ENCODE measurements around the gene TEX264. TPM values are rescaled to one million over a fixed set of nuclear protein-coding genes. Genes with fewer than 3 reads are reported as not detected.

TEX264 gene
- total RNA-seq, 4 donors from 2014 or later: 48.0 to 73.8 (median 65.4) TPM

DNA sequence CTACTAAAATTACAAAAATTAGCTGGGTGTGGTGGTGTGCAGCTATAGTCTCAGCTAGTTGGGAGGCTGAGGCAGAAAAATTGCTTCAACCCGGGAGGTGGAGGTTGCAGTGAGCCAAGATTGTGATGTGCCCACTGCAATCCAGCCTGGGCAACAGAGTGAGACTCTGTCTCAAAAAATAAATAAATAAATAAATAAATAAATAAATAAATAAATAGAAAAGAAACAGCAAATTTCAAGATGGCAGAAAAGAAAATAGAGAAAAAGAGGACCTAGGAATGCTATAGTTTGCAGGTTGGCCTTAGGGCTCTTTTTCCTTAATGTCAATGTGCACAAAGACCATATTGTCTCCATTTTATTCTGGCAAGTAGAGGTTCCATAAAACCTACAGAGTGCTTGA, 79.8 kb downstream of the TEX264 start:
- Histone ChIP-seq H3K9me3 (no peaks in the 10 kb centered on the region), H3K4me1 (no peaks in the 10 kb centered on the region), H3K27ac (replicated peaks in 1 of 4) (no peak overlapping the region), H3K4me3 (no peak overlapping the region), H3K36me3 (no peaks in the 10 kb centered on the region), H3K27me3 (no peaks in the 10 kb centered on the region)
- intact Hi-C loops (cut with DNase I): no loop called here
- no peak for DNase-seq (ENCODE audit: extremely low spot score)
- TF ChIP-seq POLR2AphosphoS5 (IDR thresholded peaks at IDR 0.05): no peak
- TF ChIP-seq POLR2A (IDR thresholded peaks at IDR 0.05; ENCODE audit: low read depth): no peak
- TF ChIP-seq, protein P1, sequence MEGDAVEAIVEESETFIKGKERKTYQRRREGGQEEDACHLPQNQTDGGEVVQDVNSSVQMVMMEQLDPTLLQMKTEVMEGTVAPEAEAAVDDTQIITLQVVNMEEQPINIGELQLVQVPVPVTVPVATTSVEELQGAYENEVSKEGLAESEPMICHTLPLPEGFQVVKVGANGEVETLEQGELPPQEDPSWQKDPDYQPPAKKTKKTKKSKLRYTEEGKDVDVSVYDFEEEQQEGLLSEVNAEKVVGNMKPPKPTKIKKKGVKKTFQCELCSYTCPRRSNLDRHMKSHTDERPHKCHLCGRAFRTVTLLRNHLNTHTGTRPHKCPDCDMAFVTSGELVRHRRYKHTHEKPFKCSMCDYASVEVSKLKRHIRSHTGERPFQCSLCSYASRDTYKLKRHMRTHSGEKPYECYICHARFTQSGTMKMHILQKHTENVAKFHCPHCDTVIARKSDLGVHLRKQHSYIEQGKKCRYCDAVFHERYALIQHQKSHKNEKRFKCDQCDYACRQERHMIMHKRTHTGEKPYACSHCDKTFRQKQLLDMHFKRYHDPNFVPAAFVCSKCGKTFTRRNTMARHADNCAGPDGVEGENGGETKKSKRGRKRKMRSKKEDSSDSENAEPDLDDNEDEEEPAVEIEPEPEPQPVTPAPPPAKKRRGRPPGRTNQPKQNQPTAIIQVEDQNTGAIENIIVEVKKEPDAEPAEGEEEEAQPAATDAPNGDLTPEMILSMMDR (IDR thresholded peaks at IDR 0.05): no peak
- TF ChIP-seq EP300 (IDR thresholded peaks at IDR 0.05): no peak
- 91% methylated on average over 1 of the region's 1 CpG for WGBS

DNA sequence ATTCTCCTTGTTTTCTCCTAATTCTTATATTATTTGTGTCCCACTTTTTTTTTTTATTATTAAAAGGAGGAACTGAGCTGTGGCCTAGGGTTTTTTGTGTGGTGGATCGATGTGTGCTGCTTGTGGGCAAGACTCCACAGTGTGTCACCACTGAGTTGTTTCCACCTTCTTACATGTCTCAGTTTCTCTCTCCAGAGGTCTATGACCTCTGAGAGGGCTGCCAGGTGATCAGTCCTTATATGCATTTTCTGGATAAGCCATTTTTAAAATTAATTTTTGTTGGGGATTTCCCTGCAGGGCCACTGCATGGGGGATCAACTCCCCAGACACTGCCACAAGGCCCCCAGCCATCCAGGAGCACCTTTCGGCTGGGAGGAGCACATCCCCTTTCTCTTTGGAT, 80.2 kb downstream of the TEX264 start:
- no peaks in the 10 kb centered on the region for H3K9me3 ChIP-seq
- WGBS: 81% methylated on average over 2 of the region's 2 CpGs
- TF ChIP-seq, protein P1 (IDR thresholded peaks at IDR 0.05): no peak
- H3K27me3 ChIP-seq: no peaks in the 10 kb centered on the region
- no peak for DNase-seq (ENCODE audit: extremely low spot score)
- no peak overlapping the region for H3K4me3 ChIP-seq
- H3K36me3 ChIP-seq: no peaks in the 10 kb centered on the region
- intact Hi-C loops (cut with DNase I): no loop called here
- no peaks in the 10 kb centered on the region for H3K4me1 ChIP-seq
- H3K27ac ChIP-seq (replicated peaks in 1 of 4): no peak overlapping the region

Small RNA genes within 50 kb of the gene (small RNA-seq; reads per million reads assigned to genes)
- gene RNA5SP132: 5,186 to 12,198 (median 5,621) reads per million in 3 donors

Other genes starting within 250 kb of the TEX264 start
- gene DCAF1, start 171.2 kb upstream of the TEX264 start, total RNA-seq: 10 to 100 TPM; 18.3 to 24.7 (median 21.8) TPM
- 10 to 100 TPM; 18.2 to 25.3 (median 23.8) TPM for gene RAD54L2, start 132.5 kb upstream of the TEX264 start, total RNA-seq
- gene GRM2, start 35.8 kb downstream of the TEX264 start, total RNA-seq: under 1 TPM in 3 of 4 donors, not detected in 1; 0.11 to 0.83 (median 0.52) TPM
- not detected for gene IQCF6, start 108.0 kb downstream of the TEX264 start, total RNA-seq
- gene IQCF2, start 190.4 kb downstream of the TEX264 start, total RNA-seq: not detected
- gene IQCF5, start 204.3 kb downstream of the TEX264 start, total RNA-seq: not detected
- gene IQCF1, start 232.1 kb downstream of the TEX264 start, total RNA-seq: not detected